ENCODE measurements around the gene CEP104.

Gene CEP104

GRCh38 chr1:3864884-3865283 lies 7.9 kb upstream of the CEP104 start:
- no peak for DNase-seq

GRCh38 chr1:3863231-3863935 lies 6.4 kb upstream of the CEP104 start:
- no peak for DNase-seq

- no peak for DNase-seq
Measured at GRCh38 chr1:3858231-3858981, 1.4 kb upstream of the CEP104 start.

GRCh38 chr1:3857791-3858129 lies 749 bp upstream of the CEP104 start:
- no peak for DNase-seq

GRCh38 chr1:3852711-3853485 lies 4.1 kb downstream of the CEP104 start:
- DNase-seq, result no peak

- no peak for DNase-seq
Measured at GRCh38 chr1:3852091-3852490, 4.9 kb downstream of the CEP104 start.

- DNase-seq, result no peak
Measured at GRCh38 chr1:3851292-3851691, 5.7 kb downstream of the CEP104 start.

- DNase-seq, result no peak
Measured at GRCh38 chr1:3850857-3851256, 6.2 kb downstream of the CEP104 start.

GRCh38 chr1:3847081-3847480 lies 9.9 kb downstream of the CEP104 start:
- DNase-seq, result no peak

- DNase-seq, result no peak
Measured at GRCh38 chr1:3846541-3846940, 10.5 kb downstream of the CEP104 start.

- DNase-seq, result no peak
Measured at GRCh38 chr1:3842912-3843311, 14.1 kb downstream of the CEP104 start.

GRCh38 chr1:3841491-3841890 lies 15.5 kb downstream of the CEP104 start:
- no peak for DNase-seq

- DNase-seq, result no peak
Measured at GRCh38 chr1:3838788-3839187, 18.2 kb downstream of the CEP104 start.

- no peak for DNase-seq
Measured at GRCh38 chr1:3837685-3838084, 19.3 kb downstream of the CEP104 start.

GRCh38 chr1:3837200-3837599 lies 19.8 kb downstream of the CEP104 start:
- no peak for DNase-seq

GRCh38 chr1:3836421-3836820 lies 20.6 kb downstream of the CEP104 start:
- DNase-seq, result no peak

GRCh38 chr1:3834701-3835100 lies 22.3 kb downstream of the CEP104 start:
- no peak for DNase-seq

GRCh38 chr1:3831689-3832088 lies 25.3 kb downstream of the CEP104 start:
- DNase-seq, result no peak

GRCh38 chr1:3828391-3828790 lies 28.6 kb downstream of the CEP104 start:
- DNase-seq, result no peak

GRCh38 chr1:3827813-3828307 lies 29.2 kb downstream of the CEP104 start:
- DNase-seq, result no peak

- DNase-seq, result no peak
Measured at GRCh38 chr1:3825356-3825755, 31.7 kb downstream of the CEP104 start.

GRCh38 chr1:3824650-3825049 lies 32.4 kb downstream of the CEP104 start:
- no peak for DNase-seq

- no peak for DNase-seq
Measured at GRCh38 chr1:3822421-3822820, 34.6 kb downstream of the CEP104 start.

GRCh38 chr1:3821908-3822307 lies 35.1 kb downstream of the CEP104 start:
- no peak for DNase-seq

All from cortex of kidney (tissue), 1 donor.